Activated CD4-positive, CD25-positive, alpha-beta regulatory T cell treated with anti-CD3 and anti-CD28 coated beads, Interleukin-2, amount 50 U/mL, for 16 hours (primary cell): ENCODE results near the gene SLC25A44.

ENCODE experiments used
- DNase-seq: peaks from one replicate; pipeline ENCODE4 v3.0.0-alpha.2; 2020; ENCODE audit warnings: low read depth, low spot score

SLC25A44 gene

DNA sequence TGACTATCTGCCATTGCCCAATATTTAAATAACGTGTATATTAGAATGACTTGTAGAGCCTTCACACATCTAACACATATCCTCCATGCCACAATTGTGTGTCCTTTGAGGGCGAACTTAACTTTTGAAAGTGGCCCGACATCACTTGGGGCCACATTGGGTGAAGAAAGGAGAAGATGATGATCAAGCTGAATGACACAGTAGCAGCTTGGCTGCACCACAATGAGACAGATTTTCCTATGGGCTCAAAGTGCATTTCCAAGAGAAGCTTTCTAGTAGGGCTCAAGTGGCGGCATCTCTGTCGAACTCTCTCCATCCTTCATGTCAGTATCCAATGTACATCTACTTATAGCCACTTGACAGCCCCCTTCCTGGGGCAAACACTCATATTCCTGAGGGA is 44.3 kb downstream of the SLC25A44 start:
- no peak for DNase-seq

- no peak for DNase-seq
Measured at GRCh38 chr1:156241311-156241811, 47.5 kb downstream of the SLC25A44 start.

DNA sequence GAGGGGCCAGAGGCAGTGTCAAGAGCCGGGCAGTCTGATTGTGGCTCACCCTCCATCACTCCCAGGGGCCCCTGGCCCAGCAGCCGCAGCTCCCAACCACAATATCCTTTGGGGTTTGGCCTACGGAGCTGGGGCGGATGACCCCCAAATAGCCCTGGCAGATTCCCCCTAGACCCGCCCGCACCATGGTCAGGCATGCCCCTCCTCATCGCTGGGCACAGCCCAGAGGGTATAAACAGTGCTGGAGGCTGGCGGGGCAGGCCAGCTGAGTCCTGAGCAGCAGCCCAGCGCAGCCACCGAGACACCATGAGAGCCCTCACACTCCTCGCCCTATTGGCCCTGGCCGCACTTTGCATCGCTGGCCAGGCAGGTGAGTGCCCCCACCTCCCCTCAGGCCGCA is 48.0 kb downstream of the SLC25A44 start, which contains the start of gene BGLAP:
BGLAP (plus strand) TSS at position 259 of the 400 bp plus-strand sequence; CDS start at position 307, 48 bp downstream.
- DNase-seq = no peak

DNA sequence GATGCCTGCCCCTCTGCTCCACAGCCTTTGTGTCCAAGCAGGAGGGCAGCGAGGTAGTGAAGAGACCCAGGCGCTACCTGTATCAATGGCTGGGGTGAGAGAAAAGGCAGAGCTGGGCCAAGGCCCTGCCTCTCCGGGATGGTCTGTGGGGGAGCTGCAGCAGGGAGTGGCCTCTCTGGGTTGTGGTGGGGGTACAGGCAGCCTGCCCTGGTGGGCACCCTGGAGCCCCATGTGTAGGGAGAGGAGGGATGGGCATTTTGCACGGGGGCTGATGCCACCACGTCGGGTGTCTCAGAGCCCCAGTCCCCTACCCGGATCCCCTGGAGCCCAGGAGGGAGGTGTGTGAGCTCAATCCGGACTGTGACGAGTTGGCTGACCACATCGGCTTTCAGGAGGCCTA is 48.8 kb downstream of the SLC25A44 start:
- DNase-seq = no peak

DNA sequence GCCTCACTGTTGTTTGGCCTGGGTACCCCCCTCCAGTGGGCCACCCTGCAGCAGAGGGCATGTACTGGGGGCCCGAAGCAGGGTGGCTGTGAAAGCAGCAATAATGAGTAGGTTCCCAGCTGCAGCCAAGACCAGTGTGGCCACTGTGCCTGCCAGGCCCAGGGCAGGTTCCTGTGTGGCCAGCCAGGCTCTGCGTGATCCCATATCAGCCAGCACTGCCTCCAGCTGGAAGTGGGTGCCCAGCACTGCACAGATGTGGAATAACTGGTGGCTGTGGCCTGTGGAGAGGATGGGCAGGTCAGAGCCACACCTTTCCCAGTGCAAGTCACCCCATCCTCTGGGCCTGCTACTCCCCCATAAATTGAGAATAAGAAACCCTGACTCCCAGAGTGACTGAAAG is 50.2 kb downstream of the SLC25A44 start:
- DNase-seq = no peak

DNA sequence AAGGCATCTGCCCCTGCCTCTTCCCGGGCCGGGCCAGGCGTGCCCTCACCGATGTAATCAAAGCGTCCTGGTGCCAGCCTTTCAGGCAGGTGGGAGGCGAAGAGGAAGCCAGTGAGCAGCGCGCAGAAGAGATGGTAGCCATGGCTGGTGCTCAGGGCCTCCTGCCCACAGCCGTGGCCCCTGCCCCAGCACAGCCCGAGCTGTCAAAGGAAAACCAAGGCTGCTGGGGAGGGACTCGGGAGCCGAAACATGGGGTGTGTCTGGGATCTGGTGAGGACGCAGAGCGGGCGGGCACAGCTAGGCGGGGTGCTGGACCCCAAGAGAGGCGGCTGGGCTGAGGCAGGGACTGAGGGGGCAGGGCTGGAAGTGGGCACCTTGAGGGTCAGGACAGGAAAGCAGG is 50.8 kb downstream of the SLC25A44 start:
- DNase-seq = no peak

- no peak for DNase-seq
Measured at GRCh38 chr1:156245451-156246232, 51.7 kb downstream of the SLC25A44 start.

GRCh38 chr1:156246241-156246780 is 52.4 kb downstream of the SLC25A44 start:
- DNase-seq = no peak

- no peak for DNase-seq
Measured at GRCh38 chr1:156246781-156247459, 53.0 kb downstream of the SLC25A44 start.

DNA sequence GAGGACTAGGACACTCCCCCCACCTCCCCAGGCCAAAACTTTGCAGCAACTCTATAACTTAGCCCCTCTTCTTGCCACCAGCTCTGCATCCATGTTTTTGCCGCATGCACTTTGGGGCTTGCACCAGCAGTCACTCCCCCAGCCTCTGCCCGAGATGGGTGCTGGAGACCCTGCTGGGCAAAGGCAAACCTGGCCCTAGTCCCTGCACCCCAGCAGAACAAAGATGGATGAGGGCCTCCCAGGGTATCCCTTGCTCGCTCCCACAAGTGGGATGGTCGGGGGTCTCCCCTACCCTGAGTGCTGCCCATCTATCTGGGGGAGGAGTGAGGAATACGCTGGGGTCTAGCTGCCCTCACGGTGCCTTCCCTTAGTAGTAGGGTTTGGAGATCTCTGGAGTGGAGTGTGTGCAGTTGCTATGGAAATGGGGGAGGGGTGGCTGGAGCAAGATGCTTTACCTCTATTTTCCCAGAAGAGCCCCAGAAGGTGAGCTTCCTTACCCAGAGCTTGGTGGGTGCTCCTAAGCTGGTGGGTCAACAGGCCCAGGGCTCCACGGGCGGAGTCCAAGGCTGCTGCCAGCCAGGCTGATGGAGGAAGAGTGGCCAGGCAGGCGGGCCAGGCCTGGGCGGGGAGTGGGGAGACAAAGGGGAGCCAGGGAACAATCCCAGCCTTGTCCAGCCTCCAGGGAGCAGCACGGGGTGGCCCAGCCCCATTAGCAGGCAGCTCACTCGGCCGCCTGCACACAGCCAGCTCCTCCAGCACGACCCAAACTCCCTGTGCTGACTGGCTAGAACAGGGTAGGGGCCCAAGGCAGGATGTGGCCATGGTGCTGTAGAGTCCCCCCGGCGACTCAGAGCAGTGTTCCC is 53.8 kb downstream of the SLC25A44 start, which contains the start of gene PAQR6:
PAQR6 (minus strand) TSS at position 597 of the 863 bp plus-strand sequence. CDS start 1,325 bp downstream, outside the sequence.
- no peak for DNase-seq

DNA sequence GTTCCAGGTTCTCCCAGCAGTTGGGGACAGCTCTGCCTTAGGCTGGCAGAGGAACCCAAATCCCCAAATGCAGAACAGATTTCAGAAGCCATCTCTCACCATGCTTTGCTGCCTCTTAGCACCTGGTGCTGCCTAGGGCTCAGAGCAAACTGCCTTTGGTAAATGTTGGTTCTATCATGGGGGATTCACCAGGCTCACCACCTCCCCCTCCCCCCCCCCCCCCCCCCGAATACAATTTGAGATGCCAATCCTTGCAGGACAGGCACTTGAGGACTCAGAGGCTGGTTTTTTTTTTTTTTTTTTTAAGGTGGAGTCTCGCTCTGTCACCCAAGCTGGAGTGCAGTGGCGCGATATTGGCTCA is 54.4 kb downstream of the SLC25A44 start:
- no peak for DNase-seq

DNA sequence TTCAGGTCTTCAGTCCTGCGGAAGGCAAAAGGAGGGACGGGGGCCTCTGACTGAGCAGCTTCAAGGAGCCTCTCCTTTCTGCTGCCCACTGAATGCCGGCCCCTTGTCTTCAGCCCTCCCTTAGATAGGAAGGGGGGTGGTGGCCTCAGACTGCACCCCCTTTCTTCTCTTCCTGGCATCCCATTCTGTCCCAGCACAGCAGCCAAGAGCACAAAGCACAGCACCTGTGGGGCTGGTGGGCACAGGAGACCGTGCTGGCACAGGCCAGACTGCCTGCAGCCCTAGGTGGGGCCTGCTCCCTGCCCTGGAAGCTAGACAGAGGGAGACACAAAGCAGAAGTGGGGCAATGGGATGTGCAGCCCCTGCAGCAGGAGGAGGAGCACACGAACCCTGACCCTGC is 55.7 kb downstream of the SLC25A44 start:
- no peak for DNase-seq

- no peak for DNase-seq
Measured at GRCh38 chr1:156251527-156251926, 57.6 kb downstream of the SLC25A44 start.

- no peak for DNase-seq
Measured at GRCh38 chr1:156253634-156254033, 59.7 kb downstream of the SLC25A44 start.

- no peak for DNase-seq
Measured at GRCh38 chr1:156257711-156258110, 63.8 kb downstream of the SLC25A44 start.

DNA sequence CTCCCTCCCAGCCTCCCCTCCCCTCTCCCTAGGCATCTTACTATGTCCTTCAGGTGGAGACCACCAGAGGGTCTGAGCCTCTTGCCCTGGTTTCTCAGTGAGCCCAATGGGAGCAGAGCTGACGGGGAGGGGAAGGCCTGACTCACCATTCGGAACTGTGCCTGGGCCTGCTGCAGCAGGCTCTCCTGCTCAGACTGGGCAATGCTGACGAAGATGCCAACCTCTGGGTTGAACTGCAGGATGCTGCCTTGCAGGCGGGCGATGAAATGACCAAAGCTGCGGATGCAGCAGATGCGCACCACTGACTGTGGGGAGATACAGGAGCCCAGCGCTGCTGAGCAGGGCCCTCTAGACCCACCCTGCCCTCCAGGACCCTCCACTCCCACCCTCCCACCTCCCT is 65.0 kb downstream of the SLC25A44 start:
- no peak for DNase-seq

- no peak for DNase-seq
Measured at GRCh38 chr1:156259805-156260204, 65.9 kb downstream of the SLC25A44 start.

- no peak for DNase-seq
Measured at GRCh38 chr1:156260896-156261295, 67.0 kb downstream of the SLC25A44 start.
